ENCODE data around the gene KNG1.

- no peak for TF ChIP-seq CTCF (IDR thresholded peaks at IDR 0.05)
- TF ChIP-seq POLR2AphosphoS5 (IDR thresholded peaks at IDR 0.05) = no peak
- TF ChIP-seq POLR2A (IDR thresholded peaks at IDR 0.05) = no peak
- TF ChIP-seq EP300 (IDR thresholded peaks at IDR 0.05) = no peak
These were observed 11.0 kb upstream of the KNG1 start for GRCh38 chr3:186705882-186706780.
